GM12878 (cell line): Measurements from ENCODE around the gene IRGC. TPM values are rescaled to one million over a fixed set of nuclear protein-coding genes. Genes with fewer than 3 reads are reported as not detected.
"Not testable (repeated sequence)": the region's sequence is repeated elsewhere in the genome, so short reads cannot be mapped to it uniquely, and the experiment has no call there.

ENCODE experiments used
- ATAC-seq: fragments of 200-7000 bp; cut with Tn5 transposase; 3 replicates; pipeline ENCODE4 v1.9.1; 2020; ENCODE audit warnings: mild to moderate bottlenecking, moderate library complexity
- BruUV-seq: library from RNA; stranded (reverse); fragments of 400-500 nt; replicated peaks from 2 replicates; lab custom pipeline; 2021; lab: Mats Ljungman, UMichigan
- CTCF ChIA-PET: fragments of 300-600 bp; sonication (Branson Sonifier 250); formaldehyde crosslinking; extraction: SDS; loops from one replicate; lab custom pipeline; 2021; ENCODE audit warnings: inconsistent platforms; lab: Yijun Ruan, JAX
- POLR2A ChIA-PET: fragments of 350-600 bp; formaldehyde crosslinking; extraction: SDS; loops from one replicate; lab custom pipeline; 2021; ENCODE audit warnings: inconsistent platforms; lab: Charles Lee
- RAD21 ChIA-PET: fragments of 300-600 bp; sonication (Branson Sonifier 250); formaldehyde crosslinking; loops from one replicate; lab custom pipeline; 2023; ENCODE audit warnings: antibody characterized with exemption; ENCODE audit not compliant: unreplicated experiment; lab: Charles Lee
- SMC1A ChIA-PET: fragments of 300-600 bp; sonication (Branson Sonifier 250); formaldehyde crosslinking; loops from one replicate; lab custom pipeline; 2023; ENCODE audit not compliant: unreplicated experiment, uncharacterized antibody; lab: Charles Lee
- DNase-seq: peaks from one replicate; pipeline ENCODE4 v3.0.0-alpha.2; 2011; ENCODE audit warnings: low read depth, low spot score
- FAIRE-seq: peaks from 3 replicates; lab custom pipeline; 2011; peaks lifted over from hg19 to GRCh38; lab: Jason Lieb, UNC
- H2AFZ ChIP-seq: 2 replicates; pipeline ENCODE4 v1.6.0; 2011; ENCODE audit warnings: low read depth, low read length, control low read depth; ENCODE audit not compliant: control insufficient read depth
- H3K27ac ChIP-seq: 2 replicates; pipeline ENCODE4 v1.5.1; 2011; ENCODE audit warnings: control low read depth; ENCODE audit not compliant: control insufficient read depth, insufficient read depth
- H3K27me3 ChIP-seq, 2 experiments: replicated peaks in 1 of 2; 2 replicates each; pipeline versions ENCODE4 v1.6.0 to v1.6.1; 2011; ENCODE audit warnings: low read length in 1 of 2; ENCODE audit not compliant: control insufficient read depth in 2 of 2, insufficient read depth in 2 of 2
- H3K36me3 ChIP-seq, 2 experiments: 2 replicates each; pipeline ENCODE4 v1.5.1; 2011; ENCODE audit warnings: low read length in 1 of 2; ENCODE audit not compliant: control insufficient read depth in 2 of 2, insufficient read depth in 2 of 2
- H3K4me1 ChIP-seq: 2 replicates; pipeline ENCODE4 v1.6.1; 2011; ENCODE audit warnings: mild to moderate bottlenecking, low read length, moderate library complexity, mixed read lengths; ENCODE audit not compliant: control insufficient read depth, insufficient read depth
- H3K4me2 ChIP-seq: 2 replicates; pipeline ENCODE4 v1.6.0; 2011; ENCODE audit warnings: control low read depth; ENCODE audit not compliant: control insufficient read depth, insufficient read depth
- H3K4me3 ChIP-seq: fragments of 200-600 bp; sonication (generic); 2 replicates; pipeline ENCODE4 v1.5.1; 2016
- H3K79me2 ChIP-seq: 2 replicates; pipeline ENCODE4 v1.6.0; 2011; ENCODE audit warnings: low read length; ENCODE audit not compliant: control insufficient read depth, insufficient read depth
- H3K9ac ChIP-seq: 2 replicates; pipeline ENCODE4 v1.8.0; 2011; ENCODE audit warnings: low read length, control low read depth, mixed read lengths; ENCODE audit not compliant: control insufficient read depth, insufficient read depth
- H3K9me3 ChIP-seq: replicated peaks from 3 replicates; pipeline ENCODE4 v1.5.1; 2011; ENCODE audit warnings: mild to moderate bottlenecking, low read length; ENCODE audit not compliant: control insufficient read depth, insufficient read depth
- H4K20me1 ChIP-seq: 2 replicates; pipeline ENCODE4 v1.6.0; 2011; ENCODE audit not compliant: control insufficient read depth, insufficient read depth
- ASH2L ChIP-seq: fragments of 300-600, 200-600 bp; sonication (generic); IDR thresholded peaks from 2 replicates; pipeline ENCODE4 v1.6.1; 2017; ENCODE audit warnings: low read depth, mild to moderate bottlenecking, borderline replicate concordance
- CHD4 ChIP-seq: fragments of 200-600 bp; sonication (generic); IDR thresholded peaks from 2 replicates; pipeline ENCODE4 v1.6.1; 2016; ENCODE audit warnings: mild to moderate bottlenecking
- HDGF ChIP-seq: fragments of 450-650 bp; IDR thresholded peaks from 2 replicates; pipeline ENCODE4 v1.6.1; 2016; ENCODE audit warnings: antibody characterized with exemption
- LARP7 ChIP-seq: fragments of 450-650 bp; IDR thresholded peaks from 2 replicates; pipeline ENCODE4 v1.6.1; 2017; ENCODE audit warnings: mild to moderate bottlenecking
- WGBS: methylation state at CpG from one replicate; pipeline ENCODE4 v1.1.6; 2016; ENCODE audit warnings: low lambda C conversion rate; ENCODE audit not compliant: insufficient replicate concordance, insufficient coverage; ENCODE audit errors: missing lambda C conversion rate; 5-methylcytosine and 5-hydroxymethylcytosine counted together
- in situ Hi-C: fragments of 300-500 bp; cut with MboI; formaldehyde crosslinking; loops from 9 replicates; pipeline ENCODE4 v1.14.3; 2018; ENCODE audit warnings: mixed read lengths
- intact Hi-C: fragments of 100-400 bp; cut with micrococcal nuclease; formaldehyde crosslinking; loops from one replicate; pipeline ENCODE4 v1.14.2; 2022; ENCODE audit not compliant: unreplicated experiment
- polyA plus RNA-seq, 11 experiments: library from polyadenylated mRNA; depleted of rRNA in 4 of 11; unstranded in 6 of 11; stranded (reverse) in 5 of 11; fragments of >200 nt; fragmentation: Nextera tagmentation in 4 of 11; fragmentation: Illumina TruSeq in 1 of 11; extraction: Ambion mirVana in 4 of 11; extraction: Trizol in 1 of 11; gene quantifications; 1 replicate in 1 of 11; 2 replicates in 10 of 11; pipeline versions ENCODE4 v1.2.1 to v1.2.3, GENCODE V29; 2011 to 2016; ENCODE audit warnings: inconsistent platforms in 2 of 11, missing spikeins in 2 of 11, low read depth in 1 of 11
- total RNA-seq, 4 experiments: library from RNA; depleted of rRNA in 3 of 4; stranded (reverse); fragments of >200 nt in 3 of 4; fragmentation: Illumina TruSeq in 1 of 4; extraction: Trizol in 1 of 4; gene quantifications; 2 replicates each; pipeline versions ENCODE4 v1.2.1 to v1.2.3, GENCODE V29; 2013 to 2021

The IRGC gene
- total and polyA plus RNA-seq, 10 of the 15 experiments (the other 5 are each of a cell fraction or from before 2014, with no cell fraction given) = 0.04 TPM; not detected in 9

DNA sequence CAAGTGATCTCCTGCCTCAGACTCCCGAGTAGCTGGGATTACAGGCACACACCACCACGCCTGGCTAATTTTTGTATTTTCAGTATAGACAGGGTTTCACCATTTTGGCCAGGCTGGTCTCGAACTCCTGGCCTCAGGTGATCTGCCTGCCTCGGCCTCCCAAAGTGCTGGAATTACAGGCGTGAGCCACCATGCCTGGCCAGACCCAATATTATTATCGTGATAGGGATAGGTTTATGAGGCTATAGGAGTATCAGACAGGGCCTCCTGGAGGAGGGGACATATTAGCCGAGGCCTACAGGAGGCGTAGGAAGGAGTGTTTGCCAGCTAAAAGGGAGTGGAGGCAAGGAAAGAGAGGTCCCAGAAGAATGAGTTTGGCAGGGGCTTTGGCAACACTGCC lies 48.8 kb downstream of the IRGC start:
- peak; percentile 18 for FAIRE-seq
- not testable (repeated sequence) for DNase-seq, BruUV-seq, ATAC-seq, H2AFZ ChIP-seq, H3K9me3 ChIP-seq, H4K20me1 ChIP-seq, H3K27me3 ChIP-seq, H3K79me2 ChIP-seq
- CTCF ChIA-PET = interaction anchor here (1.2 to 20.8 kb wide), 6 partner anchors 10 to 96 kb away, joined by 4 to 324 read pairs (median 79); partner anchors contain the start of genes KCNN4, PLAUR and SMG9
- intact Hi-C loops (loop anchor here (1.0 to 2.0 kb wide), 3 partner anchors 10 to 16 kb away; partner anchors contain the start of gene SMG9), in situ Hi-C loops (loop anchor here (25.0 kb wide), 2 partner anchors 1698 to 1827 kb away; partner anchors contain the start of genes ERFL and FOSB)
- Histone ChIP-seq H3K4me1 (peaks cover 59% of the 10 kb centered on the region), H3K9ac (peak overlapping the region; percentile 62), H3K4me2 (peak overlapping the region; percentile 48), H3K36me3 (peaks cover 24 to 25% of the 10 kb centered on the region in 2 experiments), H3K4me3 (peak overlapping the region; percentile 14; the same call in 1 of the 2 replicates), H3K27ac (peak overlapping the region; percentile 100)
- RAD21 ChIA-PET = interaction anchor here (0.7 to 8.3 kb wide), 8 partner anchors 10 to 96 kb away, joined by 3 to 167 read pairs (median 38); partner anchors contain the start of genes KCNN4, PLAUR and SMG9
- TF ChIP-seq ASH2L (0 out of 2 replicates have a peak, but pooled peaks have one; percentile 40), LARP7 (0 out of 2 replicates have a peak, but pooled peaks have one; percentile 16), HDGF (peak; percentile 27; the same call in 1 of the 2 replicates), CHD4 (peak; percentile 98)
- 3% methylated on average over 8 of the region's 8 CpGs for WGBS
- POLR2A ChIA-PET = interaction anchor here (1.0 to 18.9 kb wide), 6 partner anchors 14 to 167 kb away, joined by 3 to 389 read pairs (median 6); partner anchors contain the start of genes KCNN4 and SMG9
- SMC1A ChIA-PET = interaction anchor here (1.0 to 20.1 kb wide), 8 partner anchors 12 to 39 kb away, joined by 3 to 325 read pairs (median 4); partner anchors contain the start of genes KCNN4 and SMG9
